ENCODE measurements around the gene MTX3. TPM values are rescaled to one million over a fixed set of nuclear protein-coding genes. Genes with fewer than 3 reads are reported as not detected.

The MTX3 gene
- total RNA-seq, 1 donor from 2014 or later = 28.4 TPM

- no peaks in the 10 kb centered on the region for H3K9me3 Mint-ChIP-seq
- DNase-seq (ENCODE audit: low spot score in 2 of 2, unreplicated experiment in 2 of 2) = no peak
- H3K27me3 Mint-ChIP-seq (ENCODE audit: low read depth) = peaks cover 9% of the 10 kb centered on the region
- TF ChIP-seq CTCF (IDR thresholded peaks at IDR 0.05; ENCODE audit: unreplicated experiment) = no peak
- H3K4me1 Mint-ChIP-seq = no peaks in the 10 kb centered on the region
- H3K36me3 Mint-ChIP-seq = peaks cover 32% of the 10 kb centered on the region
- H3K27ac Mint-ChIP-seq = no peak overlapping the region
- no peak overlapping the region for H3K4me3 Mint-ChIP-seq
Measured at GRCh38 chr5:79973996-79974395, 17.1 kb downstream of the MTX3 start.

GRCh38 chr5:79973511-79973910 lies 17.6 kb downstream of the MTX3 start:
- H3K27ac Mint-ChIP-seq = no peak overlapping the region
- no peak for TF ChIP-seq CTCF (IDR thresholded peaks at IDR 0.05; ENCODE audit: unreplicated experiment)
- DNase-seq (ENCODE audit: low spot score in 2 of 2, unreplicated experiment in 2 of 2) = no peak

GRCh38 chr5:79971156-79971555 lies 19.9 kb downstream of the MTX3 start:
- Mint-ChIP-seq H3K9me3 (no peaks in the 10 kb centered on the region), H3K4me1 (no peaks in the 10 kb centered on the region), H3K27me3 (ENCODE audit: low read depth) (peaks cover 22% of the 10 kb centered on the region), H3K36me3 (peaks cover 11% of the 10 kb centered on the region), H3K27ac (no peak overlapping the region), H3K4me3 (no peak overlapping the region)
- TF ChIP-seq CTCF (IDR thresholded peaks at IDR 0.05; ENCODE audit: unreplicated experiment) = no peak
- DNase-seq (ENCODE audit: low spot score in 2 of 2, unreplicated experiment in 2 of 2) = no peak

More at GRCh38 chr5:79973511-79973910, 17.6 kb downstream of the MTX3 start:
- peaks cover 9% of the 10 kb centered on the region for H3K27me3 Mint-ChIP-seq (ENCODE audit: low read depth)
- H3K9me3 Mint-ChIP-seq = no peaks in the 10 kb centered on the region
- no peaks in the 10 kb centered on the region for H3K4me1 Mint-ChIP-seq
- peaks cover 29% of the 10 kb centered on the region for H3K36me3 Mint-ChIP-seq
- no peak overlapping the region for H3K4me3 Mint-ChIP-seq

GRCh38 chr5:79966448-79966847 lies 24.6 kb downstream of the MTX3 start:
- H3K36me3 Mint-ChIP-seq = no peaks in the 10 kb centered on the region
- no peak overlapping the region for H3K27ac Mint-ChIP-seq
- no peak overlapping the region for H3K4me3 Mint-ChIP-seq
- DNase-seq (ENCODE audit: low spot score in 2 of 2, unreplicated experiment in 2 of 2) = no peak
- peaks cover 24% of the 10 kb centered on the region for H3K27me3 Mint-ChIP-seq (ENCODE audit: low read depth)
- H3K9me3 Mint-ChIP-seq = no peaks in the 10 kb centered on the region
- H3K4me1 Mint-ChIP-seq = peaks cover 11% of the 10 kb centered on the region
- no peak for TF ChIP-seq CTCF (IDR thresholded peaks at IDR 0.05; ENCODE audit: unreplicated experiment)

GRCh38 chr5:79964136-79964535 lies 26.9 kb downstream of the MTX3 start:
- no peaks in the 10 kb centered on the region for H3K36me3 Mint-ChIP-seq

More at GRCh38 chr5:79964136-79964535, 26.9 kb downstream of the MTX3 start:
- no peak overlapping the region for H3K4me3 Mint-ChIP-seq
- no peak for TF ChIP-seq CTCF (IDR thresholded peaks at IDR 0.05; ENCODE audit: unreplicated experiment)
- H3K9me3 Mint-ChIP-seq = no peaks in the 10 kb centered on the region
- H3K27ac Mint-ChIP-seq = no peak overlapping the region
- H3K27me3 Mint-ChIP-seq (ENCODE audit: low read depth) = peaks cover 14% of the 10 kb centered on the region
- H3K4me1 Mint-ChIP-seq = peaks cover 11% of the 10 kb centered on the region
- DNase-seq (ENCODE audit: low spot score in 2 of 2, unreplicated experiment in 2 of 2) = no peak

All from mesothelial cell of epicardium (in vitro differentiated cells).